SK-N-SH (cell line): ENCODE data around the gene KLF13.

Experiments used
- EZH2phosphoT487 ChIP-seq: fragments of 200-600 bp; sonication (generic); IDR thresholded peaks from 2 replicates; pipeline ENCODE4 v1.6.1; 2017; ENCODE audit warnings: low read depth, mixed run types, mild to moderate bottlenecking, antibody characterized with exemption, moderate library complexity, borderline replicate concordance
- TCF12 ChIP-seq: IDR thresholded peaks from 2 replicates; pipeline ENCODE4 v1.4.0; 2012
- TF ChIP-seq, protein P1 (sequence below): fragments of 200-600 bp; sonication (generic); IDR thresholded peaks from 2 replicates; pipeline ENCODE4 v1.6.1; 2017; ENCODE audit warnings: antibody characterized with exemption, mild to moderate bottlenecking, moderate library complexity
- TF ChIP-seq, protein P2 (sequence below): IDR thresholded peaks from 2 replicates; pipeline ENCODE4 v1.4.0; 2012; ENCODE audit warnings: low read depth

DNA sequence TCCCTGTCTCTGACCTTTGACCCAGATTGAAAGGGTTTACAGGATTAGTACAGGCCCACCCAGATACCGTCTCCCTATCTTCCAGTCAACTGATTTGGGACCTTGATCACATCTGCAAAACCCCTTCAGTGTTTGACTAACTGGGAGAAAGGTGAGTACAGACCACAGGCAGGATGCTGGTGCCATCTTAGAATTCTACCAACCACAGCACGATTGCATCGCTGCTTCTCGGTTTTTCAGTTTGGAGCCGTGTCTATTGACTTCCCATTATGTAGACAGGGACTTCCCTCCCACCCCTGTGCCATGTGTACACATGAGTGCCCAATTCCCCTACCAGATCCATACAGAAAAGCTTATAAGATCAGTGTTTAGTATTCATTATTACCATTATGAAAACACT, 6.6 kb upstream of the KLF13 start:
- TF ChIP-seq EZH2phosphoT487 (no peak), TCF12 (no peak)
- TF ChIP-seq, protein P1, sequence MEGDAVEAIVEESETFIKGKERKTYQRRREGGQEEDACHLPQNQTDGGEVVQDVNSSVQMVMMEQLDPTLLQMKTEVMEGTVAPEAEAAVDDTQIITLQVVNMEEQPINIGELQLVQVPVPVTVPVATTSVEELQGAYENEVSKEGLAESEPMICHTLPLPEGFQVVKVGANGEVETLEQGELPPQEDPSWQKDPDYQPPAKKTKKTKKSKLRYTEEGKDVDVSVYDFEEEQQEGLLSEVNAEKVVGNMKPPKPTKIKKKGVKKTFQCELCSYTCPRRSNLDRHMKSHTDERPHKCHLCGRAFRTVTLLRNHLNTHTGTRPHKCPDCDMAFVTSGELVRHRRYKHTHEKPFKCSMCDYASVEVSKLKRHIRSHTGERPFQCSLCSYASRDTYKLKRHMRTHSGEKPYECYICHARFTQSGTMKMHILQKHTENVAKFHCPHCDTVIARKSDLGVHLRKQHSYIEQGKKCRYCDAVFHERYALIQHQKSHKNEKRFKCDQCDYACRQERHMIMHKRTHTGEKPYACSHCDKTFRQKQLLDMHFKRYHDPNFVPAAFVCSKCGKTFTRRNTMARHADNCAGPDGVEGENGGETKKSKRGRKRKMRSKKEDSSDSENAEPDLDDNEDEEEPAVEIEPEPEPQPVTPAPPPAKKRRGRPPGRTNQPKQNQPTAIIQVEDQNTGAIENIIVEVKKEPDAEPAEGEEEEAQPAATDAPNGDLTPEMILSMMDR: no peak
- TF ChIP-seq, protein P2, sequence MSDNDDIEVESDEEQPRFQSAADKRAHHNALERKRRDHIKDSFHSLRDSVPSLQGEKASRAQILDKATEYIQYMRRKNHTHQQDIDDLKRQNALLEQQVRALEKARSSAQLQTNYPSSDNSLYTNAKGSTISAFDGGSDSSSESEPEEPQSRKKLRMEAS: no peak
